GM18909 (cell line): ENCODE data around the gene HOXA13.

Experiments used
- ATAC-seq: cut with Tn5 transposase; IDR thresholded peaks from one replicate; pipeline ENCODE4 v1.9.1; 2021; ENCODE audit warnings: mild to moderate bottlenecking; ENCODE audit not compliant: unreplicated experiment, poor library complexity

HOXA13 gene

DNA sequence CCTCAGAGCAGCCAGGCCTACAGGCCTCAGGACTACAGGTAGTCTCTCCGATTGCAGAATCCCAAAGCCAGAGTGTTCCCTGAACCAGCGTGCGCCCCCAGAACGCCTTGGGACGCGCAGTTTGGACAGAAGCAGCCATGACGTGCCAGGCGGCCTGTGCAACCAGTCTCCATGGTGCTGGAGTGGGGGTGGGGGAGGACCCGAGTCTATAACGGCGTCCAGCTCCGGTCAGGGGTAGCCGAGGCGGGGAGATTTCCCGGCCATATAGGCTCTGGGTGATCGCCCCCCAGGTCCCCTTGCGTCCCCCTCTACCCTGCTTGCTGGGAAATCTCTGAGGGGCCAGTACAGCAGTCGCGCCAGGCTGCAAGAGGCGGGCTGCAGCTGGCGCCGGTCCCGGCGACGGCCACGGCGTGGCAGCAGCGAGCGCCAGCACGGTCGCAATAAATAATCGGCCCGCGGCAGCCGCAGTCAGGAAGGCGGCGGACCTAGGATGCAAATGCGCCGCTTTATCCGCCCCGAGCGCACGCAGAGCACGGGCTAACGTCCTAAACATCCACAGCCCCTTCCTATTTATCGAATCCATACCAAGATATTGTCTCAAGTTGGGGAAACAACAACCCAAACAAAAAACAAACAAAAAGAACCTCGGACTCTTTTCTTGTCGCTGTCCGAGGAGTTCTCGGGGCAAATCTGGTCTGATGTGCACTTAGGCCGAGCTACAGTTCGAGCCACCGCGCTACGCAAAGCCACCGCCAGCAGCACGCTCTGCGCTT lies 49.1 kb downstream of the HOXA13 start:
- peak; percentile 85 for ATAC-seq

DNA sequence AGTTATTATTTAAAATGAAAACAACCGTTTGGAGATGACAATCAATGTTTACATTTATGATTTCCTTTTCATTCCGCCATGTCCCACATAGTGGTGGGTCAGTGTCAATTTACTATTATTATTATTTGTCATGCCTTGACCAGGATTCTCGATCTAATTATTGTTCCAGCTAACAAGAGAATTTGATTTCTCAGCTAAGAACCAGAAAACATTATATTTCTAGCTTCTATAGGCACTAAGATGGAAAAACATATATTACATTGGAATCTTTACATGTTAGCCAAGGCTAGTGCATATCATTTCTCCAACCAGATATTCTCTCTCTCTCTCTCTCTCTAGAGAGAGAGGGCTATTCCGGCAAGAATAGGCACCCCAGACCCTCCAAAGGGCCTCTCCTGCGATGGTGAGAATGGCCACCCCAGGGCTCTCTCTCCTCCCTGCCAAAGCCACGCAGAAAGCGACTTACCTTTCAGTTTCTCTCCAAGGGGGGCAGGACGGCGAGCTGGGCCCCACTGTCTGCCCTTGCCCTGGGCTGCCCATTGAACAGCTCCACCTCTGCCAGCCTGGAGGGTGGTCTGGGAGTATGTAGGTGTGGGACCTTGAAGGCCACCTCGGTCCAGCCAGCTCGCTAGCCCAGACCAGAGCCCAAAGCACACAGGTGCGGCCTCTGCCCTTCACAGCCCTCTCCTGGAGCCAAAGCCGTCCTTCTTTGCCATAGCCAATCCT lies 49.9 kb downstream of the HOXA13 start:
- no peak for ATAC-seq

DNA sequence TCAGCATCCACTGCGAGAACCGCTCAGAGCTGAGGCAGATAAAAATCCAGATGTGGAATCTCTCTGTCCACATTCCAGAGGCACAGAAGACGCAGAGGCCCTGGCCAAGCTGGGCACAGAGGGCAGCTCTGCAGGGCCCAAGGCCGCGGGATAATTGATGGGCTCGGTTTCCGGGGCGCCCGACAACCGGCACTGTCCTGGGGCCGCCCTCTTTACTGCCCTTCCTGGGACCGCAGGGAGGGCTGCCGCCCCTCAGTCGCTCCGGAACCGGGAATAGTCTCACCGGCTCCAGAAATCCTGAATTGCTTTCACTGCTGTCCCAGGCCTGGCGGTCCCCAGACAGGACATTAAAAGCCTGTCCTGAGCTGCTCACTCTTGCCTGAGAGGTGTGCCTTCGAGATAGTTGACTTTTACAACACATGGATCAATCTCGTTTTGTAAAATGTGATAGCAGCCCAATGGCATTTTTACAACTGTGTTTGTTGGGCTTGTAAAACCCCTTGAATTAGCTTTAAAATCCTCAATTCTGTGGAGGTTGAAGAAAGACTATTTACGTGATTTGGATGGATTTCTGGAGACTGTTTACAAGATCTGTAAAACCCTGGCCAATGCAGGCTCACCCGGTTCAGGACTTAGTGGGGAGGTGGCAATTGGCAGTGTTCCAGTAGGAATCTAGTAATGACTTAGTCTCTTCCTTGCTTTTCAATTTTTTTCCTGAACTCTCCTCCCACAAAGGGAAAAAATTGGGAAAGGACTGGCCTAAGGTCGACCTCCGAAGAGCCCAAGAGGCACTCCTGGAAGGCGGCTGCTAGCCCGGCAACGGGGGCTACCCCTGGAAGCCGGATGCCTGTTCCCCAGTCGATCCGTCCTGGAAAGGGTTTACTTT lies 50.9 kb downstream of the HOXA13 start:
- ATAC-seq = no peak

DNA sequence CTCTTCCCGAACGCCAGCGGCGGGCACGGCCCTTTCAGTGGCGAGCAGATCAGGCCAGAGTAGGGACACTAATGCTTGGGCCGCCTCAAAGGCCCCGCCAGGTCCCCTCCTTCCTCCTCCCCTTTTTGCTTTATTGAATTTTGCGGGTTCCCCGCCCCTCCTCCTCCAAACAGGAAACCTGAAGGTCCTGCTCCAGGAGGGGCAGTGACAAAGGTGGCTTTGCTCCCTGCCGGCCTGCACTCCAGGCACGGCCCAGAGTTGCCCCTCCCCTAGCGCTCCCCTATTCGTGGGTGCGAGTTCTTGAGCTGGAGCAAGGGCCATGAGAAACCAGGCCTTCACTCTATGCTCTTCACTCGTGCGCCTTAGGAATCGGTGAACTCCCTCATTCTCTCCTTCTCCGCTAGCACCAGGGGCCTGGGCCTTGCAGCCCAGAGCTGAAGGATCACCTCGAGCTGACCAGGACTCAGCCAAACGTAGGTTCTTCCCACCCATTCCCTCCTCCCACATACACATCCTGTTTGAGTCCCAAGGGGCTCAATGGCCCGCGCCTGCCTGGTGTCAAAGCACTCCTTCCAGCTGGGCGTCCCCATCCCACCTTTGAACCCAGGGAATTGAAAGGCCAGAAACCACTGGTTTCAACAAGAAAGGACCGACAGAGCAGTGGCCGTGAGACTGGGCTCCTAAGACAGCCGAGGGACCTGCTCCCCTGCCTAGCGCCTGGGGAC lies 51.7 kb downstream of the HOXA13 start:
- no peak for ATAC-seq

DNA sequence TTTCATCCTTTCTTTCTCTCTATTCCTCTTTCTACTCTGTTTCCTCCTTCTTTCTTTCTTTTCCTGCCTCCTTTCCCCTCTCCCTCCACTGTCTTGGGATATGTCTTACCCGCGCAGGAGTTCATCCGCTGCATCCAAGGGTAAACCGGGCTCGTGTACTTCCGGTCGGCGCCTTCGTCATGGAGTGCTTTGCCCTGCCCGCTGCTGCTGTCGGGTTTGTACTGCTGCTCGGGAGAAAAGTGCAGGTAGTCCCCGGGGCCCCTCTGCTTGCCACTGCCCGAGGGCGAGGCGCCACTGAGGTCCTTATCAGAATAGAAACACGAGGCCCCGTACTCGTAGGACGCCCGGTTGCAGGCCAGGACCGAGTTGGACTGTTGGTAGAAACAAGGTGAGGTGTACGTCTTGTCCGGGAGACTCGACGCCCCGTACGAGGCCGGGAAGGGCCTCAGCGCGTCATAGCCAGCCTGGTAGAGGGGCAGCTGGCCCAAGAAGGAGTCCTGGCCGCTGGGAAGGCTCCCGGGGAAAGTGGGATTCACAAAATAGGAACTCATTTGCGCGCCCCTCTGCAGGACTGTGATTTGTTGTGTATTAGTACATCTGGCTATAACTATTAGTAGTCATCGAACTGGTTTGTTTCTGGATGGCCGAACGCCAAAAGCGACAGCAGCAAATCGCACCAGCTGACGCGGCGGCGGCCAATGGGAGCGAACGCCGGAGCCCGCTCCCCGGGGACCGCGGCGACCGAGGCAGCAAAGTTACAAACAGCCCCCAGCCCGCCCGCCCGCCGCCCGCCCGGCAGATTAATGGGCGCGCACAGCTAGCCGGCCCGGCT lies 52.5 kb downstream of the HOXA13 start, which contains the start of gene HOXA6:
Gene HOXA6 (minus strand): TSS at position 576 of the 832 bp plus-strand sequence. CDS start 25 bp downstream, at position 551.
- ATAC-seq = no peak

DNA sequence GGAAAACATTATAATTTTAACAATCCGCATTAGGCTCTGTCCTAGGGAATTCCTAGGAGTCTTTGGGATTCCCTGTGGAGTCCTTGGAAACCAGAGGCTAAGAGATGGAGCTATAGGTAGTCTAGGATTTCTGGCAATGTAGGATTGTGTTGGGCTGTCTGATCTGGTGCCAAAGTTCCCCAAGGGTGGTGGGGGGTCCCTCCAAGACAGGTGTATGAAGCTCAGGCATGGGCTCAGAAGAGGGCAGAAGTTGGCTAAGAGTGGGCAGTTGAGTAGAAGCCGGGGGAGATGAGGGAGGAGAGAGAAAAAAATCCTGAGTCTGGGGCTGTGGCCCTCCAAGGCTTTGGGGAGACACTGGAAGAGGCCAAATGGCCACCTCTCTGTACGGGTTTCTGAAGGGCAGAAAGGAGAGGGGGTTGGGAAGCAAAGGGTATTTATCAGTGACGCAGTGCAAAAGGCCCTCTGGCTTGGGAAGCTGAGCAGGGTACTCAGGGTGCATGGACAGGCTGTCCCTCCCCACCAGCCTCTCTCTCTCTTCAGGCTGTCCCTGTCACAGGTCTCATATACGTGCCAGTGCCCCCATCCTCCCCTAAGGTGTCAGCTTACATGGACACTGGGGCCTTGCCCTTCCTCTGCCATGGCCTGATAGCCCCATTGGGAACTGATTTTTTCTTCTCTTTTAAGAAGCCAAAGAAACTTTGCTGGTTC lies 53.2 kb downstream of the HOXA13 start:
- ATAC-seq = no peak

DNA sequence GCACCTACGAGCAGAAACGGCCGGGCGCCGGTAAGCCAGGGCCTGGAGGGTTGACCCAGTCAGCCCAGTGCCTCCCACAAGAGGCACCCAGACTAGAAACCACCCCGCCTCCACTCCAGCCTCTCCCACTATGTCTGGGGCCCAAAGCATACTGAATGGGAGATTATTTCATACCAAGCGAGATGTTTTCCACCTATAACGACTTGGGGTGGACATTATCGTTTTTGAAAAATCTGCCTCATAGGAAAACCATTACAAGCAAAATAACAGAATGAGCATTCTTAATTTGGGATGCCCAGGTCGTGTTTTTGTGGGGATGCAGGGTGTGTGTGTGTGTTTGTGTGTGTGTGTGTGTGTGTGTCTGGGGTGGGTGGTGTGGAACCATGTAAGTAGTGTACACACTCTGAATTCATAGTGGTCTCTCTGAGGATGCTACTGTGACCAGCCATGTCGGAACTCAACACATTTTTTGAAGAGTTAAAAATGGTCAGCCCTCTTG lies 53.9 kb downstream of the HOXA13 start:
- ATAC-seq = no peak

DNA sequence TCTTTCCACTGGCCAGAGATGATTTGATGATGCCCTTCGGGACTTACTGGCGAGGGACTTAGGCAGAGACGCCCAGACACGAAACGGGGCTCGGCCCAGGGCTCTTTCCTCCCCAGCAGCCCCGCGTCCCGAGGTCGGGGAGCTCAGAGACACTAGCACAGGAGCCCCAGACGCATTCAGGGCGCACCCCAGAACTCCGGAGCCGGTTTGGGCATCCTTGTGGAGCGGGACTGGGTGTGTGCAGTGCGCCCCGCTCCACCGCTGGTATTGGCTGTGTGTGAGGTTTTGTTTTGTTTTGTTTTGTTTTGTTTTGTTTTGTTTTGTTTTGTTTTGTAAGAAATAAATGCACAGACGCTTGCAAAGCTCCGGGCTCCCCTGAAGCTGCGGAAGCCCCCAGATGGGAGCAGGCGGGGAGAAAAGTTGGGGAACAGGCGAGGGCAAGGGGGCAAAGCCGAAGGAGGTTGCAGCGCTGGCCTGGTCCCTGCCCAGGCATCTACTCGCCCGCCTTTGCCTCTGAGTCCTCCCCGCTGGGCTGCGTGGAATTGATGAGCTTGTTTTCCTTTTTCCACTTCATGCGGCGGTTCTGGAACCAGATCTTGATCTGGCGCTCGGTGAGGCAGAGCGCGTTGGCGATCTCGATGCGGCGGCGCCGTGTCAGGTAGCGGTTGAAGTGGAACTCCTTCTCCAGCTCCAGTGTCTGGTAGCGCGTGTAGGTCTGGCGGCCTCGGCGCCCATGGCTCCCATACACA lies 54.6 kb downstream of the HOXA13 start:
- no peak for ATAC-seq

DNA sequence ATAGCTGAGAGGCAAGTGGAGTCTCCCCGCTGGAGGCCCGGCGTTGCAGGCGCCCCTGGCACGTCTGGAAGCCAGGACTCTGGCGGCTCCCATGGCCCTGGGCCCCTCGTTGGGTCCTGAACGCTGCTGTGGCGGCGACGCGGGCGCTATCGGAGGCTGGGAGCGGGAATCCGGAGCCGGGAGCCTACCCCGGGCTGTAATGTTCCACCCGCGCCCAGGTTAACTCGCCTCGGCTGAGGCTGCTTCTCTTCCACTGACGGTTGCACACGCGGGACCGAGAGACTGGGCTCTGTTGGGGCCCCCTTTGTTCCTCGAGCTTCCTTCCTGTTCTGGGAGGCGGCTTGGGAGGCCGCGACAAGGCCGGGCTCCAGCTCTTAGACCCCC lies 55.1 kb downstream of the HOXA13 start:
- no peak for ATAC-seq
